GM18519 (cell line): ENCODE measurements around the gene DNM3.
"Not testable (repeated sequence)": the region's sequence is repeated elsewhere in the genome, so short reads cannot be mapped to it uniquely, and the experiment has no call there.

Experiments
- ATAC-seq: cut with Tn5 transposase; IDR thresholded peaks from one replicate; pipeline ENCODE4 v1.9.1; 2021; ENCODE audit warnings: mild to moderate bottlenecking, moderate library complexity; ENCODE audit not compliant: unreplicated experiment, low FRiP score

DNM3 gene

GRCh38 chr1:172287208-172287607, 445.9 kb downstream of the DNM3 start:
- no peak for ATAC-seq

GRCh38 chr1:172288581-172288980, 447.3 kb downstream of the DNM3 start:
- ATAC-seq: no peak

- ATAC-seq: no peak
Observed at GRCh38 chr1:172289448-172289847, 448.1 kb downstream of the DNM3 start.

GRCh38 chr1:172292840-172293239, 451.5 kb downstream of the DNM3 start:
- ATAC-seq: no peak

- no peak for ATAC-seq
Observed at GRCh38 chr1:172293429-172293828, 452.1 kb downstream of the DNM3 start.

GRCh38 chr1:172298141-172298540, 456.8 kb downstream of the DNM3 start:
- no peak for ATAC-seq

GRCh38 chr1:172298911-172299310, 457.6 kb downstream of the DNM3 start:
- no peak for ATAC-seq

GRCh38 chr1:172299515-172299914, 458.2 kb downstream of the DNM3 start:
- no peak for ATAC-seq

GRCh38 chr1:172307508-172307907, 466.2 kb downstream of the DNM3 start:
- ATAC-seq: not testable (repeated sequence)

- ATAC-seq: no peak
Observed at GRCh38 chr1:172308142-172308541, 466.8 kb downstream of the DNM3 start.

- ATAC-seq: no peak
Observed at GRCh38 chr1:172308577-172308976, 467.3 kb downstream of the DNM3 start.

GRCh38 chr1:172320733-172321132, 479.4 kb downstream of the DNM3 start:
- ATAC-seq: no peak

- ATAC-seq: no peak
Observed at GRCh38 chr1:172321451-172321850, 480.2 kb downstream of the DNM3 start.

- ATAC-seq: no peak
Observed at GRCh38 chr1:172322219-172323061, 481.1 kb downstream of the DNM3 start.

GRCh38 chr1:172323686-172324085, 482.4 kb downstream of the DNM3 start:
- ATAC-seq: no peak

GRCh38 chr1:172324086-172324485, 482.8 kb downstream of the DNM3 start:
- ATAC-seq: no peak

- ATAC-seq: no peak
Observed at GRCh38 chr1:172324761-172325160, 483.5 kb downstream of the DNM3 start.

GRCh38 chr1:172325531-172325930, 484.2 kb downstream of the DNM3 start:
- ATAC-seq: no peak

- ATAC-seq: no peak
Observed at GRCh38 chr1:172326136-172326535, 484.8 kb downstream of the DNM3 start.

- ATAC-seq: no peak
Observed at GRCh38 chr1:172328266-172328665, 487.0 kb downstream of the DNM3 start.

- ATAC-seq: no peak
Observed at GRCh38 chr1:172332230-172332629, 490.9 kb downstream of the DNM3 start.

- ATAC-seq: no peak
Observed at GRCh38 chr1:172335377-172335776, 494.1 kb downstream of the DNM3 start.
